Measurements from ENCODE around the gene FARP2. TPM values are rescaled to one million over a fixed set of nuclear protein-coding genes. Genes with fewer than 3 reads are reported as not detected.
"Not testable (repeated sequence)": the region's sequence is repeated elsewhere in the genome, so short reads cannot be mapped to it uniquely, and the experiment has no call there.

Gene FARP2
- total RNA-seq, 1 donor from 2014 or later, result 18.6 TPM

DNA sequence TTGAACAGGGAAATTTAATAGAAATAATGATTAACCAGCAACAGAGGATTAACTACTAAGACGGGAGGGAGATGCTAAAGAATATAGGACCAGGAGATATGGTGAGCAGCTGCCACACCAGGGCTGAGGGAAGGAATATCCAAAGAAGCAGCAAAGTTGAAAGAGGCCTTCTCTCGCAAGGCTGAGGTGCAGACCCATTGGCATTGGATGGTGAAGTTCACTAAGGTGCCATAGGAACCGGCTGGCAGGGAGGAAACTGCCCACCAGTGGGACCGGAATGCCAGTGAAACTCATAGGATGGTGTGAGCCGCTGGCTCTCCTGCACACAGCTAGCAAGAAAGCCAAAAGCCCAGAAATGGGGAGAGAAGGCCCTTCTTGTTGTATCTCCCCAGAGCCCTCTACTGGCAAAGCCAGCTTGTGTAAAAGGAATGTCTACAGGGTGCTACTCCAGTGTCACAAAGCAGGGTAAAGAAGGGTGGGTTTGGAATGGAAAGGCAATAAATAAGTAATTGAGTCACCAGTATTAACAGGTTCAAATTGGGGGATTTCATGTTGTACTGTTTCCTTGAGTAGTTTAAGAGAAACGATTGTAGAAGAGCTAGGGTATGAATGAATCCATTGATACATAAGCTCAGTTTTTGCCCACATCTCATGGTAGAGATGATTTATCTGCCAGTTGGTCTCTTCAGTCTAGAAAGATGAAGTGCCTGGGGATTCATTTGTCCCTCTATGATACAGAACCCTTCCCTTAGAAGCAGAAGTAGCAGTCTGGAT, 36.0 kb downstream of the FARP2 start:
- ATAC-seq (peak; percentile 28), DNase-seq (no peak)
- intact Hi-C loops (cut with micrococcal nuclease), result no loop called here

DNA sequence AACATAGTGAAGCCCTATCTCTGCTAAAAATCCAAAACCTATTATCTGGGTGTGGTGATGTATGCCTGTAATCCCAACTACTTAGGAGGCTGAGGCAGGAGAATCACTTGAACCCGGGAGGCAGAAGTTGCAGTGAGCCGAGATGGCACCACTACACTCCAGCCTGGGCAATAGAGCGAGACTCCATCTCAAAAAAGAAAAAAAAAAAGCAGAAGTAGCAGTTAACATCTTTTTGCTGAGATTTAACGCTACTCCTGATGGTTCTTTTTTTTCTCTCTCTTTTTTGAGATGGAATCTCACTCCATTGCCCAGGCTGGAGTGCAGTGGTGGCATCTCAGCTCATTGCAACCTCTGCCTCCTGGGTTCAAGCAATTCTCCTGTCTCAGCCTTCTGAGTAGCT, 36.7 kb downstream of the FARP2 start:
- ATAC-seq; DNase-seq; intact Hi-C loops (cut with micrococcal nuclease): not testable (repeated sequence)

DNA sequence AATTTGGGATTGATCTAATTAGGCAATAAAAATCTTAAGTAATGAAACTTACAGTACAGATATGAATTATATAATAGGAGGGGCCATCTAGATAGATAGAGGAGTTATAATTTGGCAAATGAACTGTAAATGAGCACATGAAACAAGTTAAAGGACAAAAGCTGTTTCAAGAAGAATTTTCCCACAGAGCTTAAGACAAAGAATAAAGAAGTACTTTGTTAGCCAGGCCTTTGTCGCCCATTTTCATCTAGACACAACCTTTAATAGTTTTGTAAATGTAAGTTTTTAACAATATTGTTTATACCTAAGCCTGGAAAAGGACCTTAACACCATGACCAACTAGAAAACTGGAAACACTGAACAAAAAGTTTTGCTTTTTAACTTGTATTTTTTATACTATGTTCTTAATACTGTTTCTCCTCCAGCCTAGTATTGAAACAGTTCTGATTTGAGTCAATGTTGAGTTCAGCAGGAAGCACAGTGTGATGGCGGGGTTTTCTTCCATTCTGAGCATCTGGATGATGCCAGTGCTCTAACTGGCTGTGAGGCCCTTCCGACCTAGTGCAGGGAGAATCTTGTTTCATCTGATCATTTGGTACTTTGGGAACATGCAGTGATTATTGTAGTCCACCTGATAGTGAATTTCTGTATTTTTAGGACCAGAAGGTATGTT, 37.6 kb downstream of the FARP2 start:
- intact Hi-C loops (cut with micrococcal nuclease), result no loop called here
- DNase-seq (no peak), ATAC-seq (no peak)

DNA sequence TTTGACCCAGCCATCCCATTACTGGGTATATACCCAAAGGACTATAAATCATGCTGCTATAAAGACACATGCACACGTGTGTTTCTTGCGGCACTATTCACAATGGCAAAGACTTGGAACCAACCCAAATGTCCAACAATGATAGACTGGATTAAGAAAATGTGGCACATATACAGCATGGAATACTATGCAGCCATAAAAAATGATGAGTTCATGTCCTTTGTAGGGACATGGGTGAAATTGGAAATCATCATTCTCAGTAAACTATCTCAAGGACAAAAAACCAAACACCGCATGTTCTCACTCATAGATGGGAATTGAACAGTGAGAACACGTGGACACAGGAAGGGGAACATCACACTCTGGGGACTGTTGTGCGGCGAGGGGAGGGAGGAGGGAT, 40.7 kb downstream of the FARP2 start:
- ATAC-seq; DNase-seq; intact Hi-C loops (cut with micrococcal nuclease): not testable (repeated sequence)

DNA sequence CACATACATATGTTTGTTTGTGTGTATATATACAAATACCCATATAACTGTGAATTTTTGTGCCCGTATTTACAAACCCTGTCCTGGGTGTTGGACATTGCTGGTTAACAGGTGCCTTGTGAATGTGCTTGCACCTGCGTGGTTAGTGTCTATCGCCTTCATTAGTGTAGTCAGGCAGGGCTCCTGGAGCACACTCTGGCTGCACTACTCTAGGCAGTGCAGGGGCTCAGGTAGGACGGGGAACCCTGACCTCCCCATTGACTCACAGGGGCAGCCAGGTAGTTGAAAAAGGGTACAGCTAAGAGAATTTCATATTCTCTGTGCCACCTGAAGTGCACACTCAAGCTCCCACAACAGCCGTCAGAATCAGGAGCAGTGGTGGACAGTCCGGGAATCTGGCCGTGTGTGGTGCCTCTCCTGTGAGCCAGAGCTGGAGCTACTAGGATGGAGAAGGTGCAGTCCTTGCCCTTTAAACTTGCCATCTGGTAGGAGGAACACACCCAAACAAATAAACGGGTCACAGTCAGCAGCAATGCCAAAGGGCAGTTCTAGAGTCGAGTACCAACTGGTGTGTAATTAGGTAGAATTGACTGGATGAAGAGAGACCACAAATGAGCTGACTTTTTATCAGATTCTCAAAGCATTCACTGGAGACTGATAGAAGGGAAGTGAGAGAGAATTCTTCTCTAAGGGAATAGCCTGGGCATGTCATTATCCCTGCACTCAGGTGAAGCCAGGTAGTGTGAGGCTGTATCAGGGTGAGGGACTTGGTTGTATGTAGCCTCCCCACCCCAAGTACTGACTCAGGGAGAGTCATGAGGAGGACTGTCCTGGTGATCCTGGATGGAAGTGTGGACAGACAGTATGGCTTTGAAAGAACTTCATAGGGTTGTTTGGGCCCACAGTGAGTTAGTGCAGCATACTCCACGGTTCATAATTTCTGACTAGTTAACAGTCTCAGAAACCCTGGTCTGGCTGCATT, 44.1 kb downstream of the FARP2 start:
- intact Hi-C loops (cut with micrococcal nuclease), result no loop called here
- DNase-seq, result no peak
- ATAC-seq, result no peak

DNA sequence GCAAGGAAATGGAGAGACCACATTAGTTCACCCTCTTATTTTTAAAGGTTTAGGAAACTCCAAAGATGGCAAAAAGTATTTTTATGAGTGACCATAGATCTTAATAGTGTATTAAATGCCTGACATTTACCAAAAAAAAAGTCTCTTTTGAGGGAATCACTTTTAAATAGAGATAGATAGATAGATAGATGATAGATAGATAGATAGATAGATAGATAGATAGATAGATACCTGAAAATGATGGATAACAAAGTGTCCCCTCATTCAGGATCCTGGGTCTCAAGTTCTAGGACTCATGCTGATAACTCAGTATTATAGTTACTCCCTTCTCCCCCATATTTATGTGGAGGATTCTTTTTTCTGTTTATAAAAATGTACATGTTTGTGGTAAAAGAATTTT, 52.8 kb downstream of the FARP2 start:
- DNase-seq, result no peak
- intact Hi-C loops (cut with micrococcal nuclease), result no loop called here
- ATAC-seq, result no peak

DNA sequence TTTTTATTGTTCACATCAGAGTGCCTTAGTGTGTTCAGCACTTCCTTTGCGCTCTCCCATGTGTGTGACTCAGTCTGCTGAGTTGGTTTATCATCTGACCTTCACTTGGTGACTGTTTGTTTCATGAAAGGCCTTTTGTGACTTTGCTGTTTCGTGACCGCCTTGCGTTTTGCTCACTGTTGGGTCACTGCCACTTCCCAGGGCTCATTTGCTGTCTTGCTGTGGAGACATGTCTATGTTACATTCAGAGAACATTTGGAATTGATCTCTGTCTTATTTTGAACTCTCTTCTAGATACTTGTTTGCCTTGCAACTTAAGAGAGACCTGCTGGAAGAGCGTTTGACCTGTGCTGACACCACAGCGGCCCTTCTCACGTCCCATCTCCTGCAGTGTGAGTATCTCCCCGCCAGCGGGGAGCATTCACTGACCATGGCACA, 54.7 kb downstream of the FARP2 start:
- ATAC-seq, result no peak
- no peak for DNase-seq
- intact Hi-C loops (cut with micrococcal nuclease), result no loop called here

DNA sequence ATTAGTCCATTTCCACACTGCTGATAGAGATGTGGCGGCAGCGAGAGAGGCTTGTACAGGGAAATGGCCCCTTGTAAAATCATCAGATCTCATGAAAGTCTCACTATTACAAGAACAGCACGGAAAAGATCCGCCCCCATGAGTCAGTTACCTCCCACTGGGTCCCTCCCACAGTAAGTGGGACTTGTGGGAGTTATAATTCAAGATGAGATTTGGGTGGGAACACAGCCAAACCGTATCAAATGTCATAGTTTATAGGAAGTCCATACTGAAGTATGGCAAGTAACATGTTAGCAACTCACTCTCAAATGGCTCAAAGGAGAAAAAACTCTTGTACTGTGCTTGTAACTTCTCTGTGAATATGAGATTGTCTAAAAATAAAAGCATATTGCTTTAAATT, 56.1 kb downstream of the FARP2 start:
- no peak for DNase-seq
- no peak for ATAC-seq
- intact Hi-C loops (cut with micrococcal nuclease), result no loop called here

DNA sequence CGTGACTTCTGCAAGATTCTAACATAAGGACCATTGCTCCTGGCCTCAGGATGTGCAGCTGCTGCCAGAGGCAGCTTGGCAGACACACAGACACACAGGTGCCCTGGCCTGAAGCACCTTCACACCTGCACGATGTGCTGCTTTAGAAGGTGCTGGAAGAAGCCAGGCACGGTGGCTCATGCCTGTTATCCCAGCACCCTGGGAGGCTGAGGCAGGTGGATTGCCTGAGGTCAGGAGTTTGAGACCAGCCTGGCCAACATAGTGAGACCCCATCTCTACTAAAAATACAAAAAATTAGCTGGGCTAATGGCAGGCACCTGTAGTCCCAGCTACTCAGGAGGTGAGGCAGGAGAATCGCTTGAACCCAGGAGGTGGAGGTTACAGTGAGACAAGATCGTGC, 57.4 kb downstream of the FARP2 start:
- DNase-seq; intact Hi-C loops (cut with micrococcal nuclease); ATAC-seq: not testable (repeated sequence)

DNA sequence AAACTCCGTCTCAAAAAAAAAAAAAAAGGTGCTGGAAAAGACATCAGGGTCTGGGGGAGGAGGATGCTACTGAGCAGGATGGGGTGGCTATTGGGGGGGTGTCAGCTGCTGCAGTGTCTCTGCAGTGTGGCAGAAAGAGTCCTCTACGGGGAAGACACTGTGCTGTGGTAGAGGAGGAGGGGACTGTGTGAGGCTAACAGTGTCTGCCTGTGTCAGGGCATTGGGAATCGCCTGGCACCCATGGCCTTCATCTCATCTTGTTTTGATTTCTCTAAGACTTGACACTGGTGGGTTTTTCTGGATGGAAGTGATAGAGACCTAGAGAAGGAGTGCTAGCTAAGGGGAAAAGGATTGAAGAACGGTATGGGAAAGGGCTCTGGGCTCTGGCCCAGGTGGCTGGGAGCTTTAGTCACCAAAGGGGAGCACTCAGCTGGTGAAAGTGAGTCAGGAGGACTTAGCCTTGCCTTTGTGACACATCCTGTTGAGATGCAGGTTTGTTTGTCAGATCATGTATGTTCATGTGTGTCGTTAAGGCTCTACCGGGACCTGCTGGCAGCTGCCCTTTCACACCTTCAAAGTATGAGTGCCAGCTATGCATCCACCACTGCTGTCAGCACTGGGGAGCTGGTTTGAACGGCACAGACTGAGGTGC, 58.0 kb downstream of the FARP2 start:
- intact Hi-C loops (cut with micrococcal nuclease), result no loop called here
- DNase-seq, result no peak
- ATAC-seq, result no peak

DNA sequence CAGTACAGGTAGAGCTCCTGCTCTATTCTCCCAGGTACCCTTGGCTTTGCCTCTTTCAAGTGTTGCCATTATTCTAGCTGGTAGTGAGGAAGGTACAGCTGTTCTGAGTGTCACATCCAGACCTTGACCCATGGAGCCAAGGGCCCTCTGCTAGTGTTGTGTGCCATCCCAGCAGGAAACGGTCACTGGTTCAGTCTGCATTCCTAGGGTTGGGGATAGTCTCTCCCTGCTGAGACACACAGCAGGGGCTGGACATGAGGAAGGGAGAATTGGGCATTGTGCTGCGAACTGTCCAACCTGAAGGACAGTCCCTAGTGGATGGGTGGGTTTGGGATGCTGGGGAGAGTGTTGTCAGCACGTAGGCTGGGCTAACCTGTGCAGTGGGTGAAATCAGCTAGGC, 59.1 kb downstream of the FARP2 start:
- intact Hi-C loops (cut with micrococcal nuclease), result no loop called here
- ATAC-seq (no peak), DNase-seq (no peak)

DNA sequence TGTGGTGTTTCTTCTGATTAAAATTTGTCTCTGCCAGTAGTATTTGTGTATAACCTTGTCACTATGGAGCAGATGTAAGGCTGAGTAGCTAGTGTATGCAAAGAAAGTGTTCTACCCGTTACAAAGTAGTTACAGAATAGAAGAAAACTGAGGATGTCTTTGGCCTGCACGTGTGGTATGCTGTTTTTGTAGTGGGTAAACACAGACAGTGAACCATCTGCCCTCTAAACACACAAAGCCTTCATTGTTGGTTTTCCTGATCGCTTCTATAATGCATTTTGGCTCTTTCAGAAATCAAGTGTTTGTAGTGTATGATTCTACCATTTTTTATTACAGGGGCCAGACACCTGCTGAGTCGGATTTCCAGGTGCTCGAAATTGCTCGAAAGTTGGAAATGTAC, 61.5 kb downstream of the FARP2 start:
- intact Hi-C loops (cut with micrococcal nuclease), result no loop called here
- no peak for DNase-seq

DNA sequence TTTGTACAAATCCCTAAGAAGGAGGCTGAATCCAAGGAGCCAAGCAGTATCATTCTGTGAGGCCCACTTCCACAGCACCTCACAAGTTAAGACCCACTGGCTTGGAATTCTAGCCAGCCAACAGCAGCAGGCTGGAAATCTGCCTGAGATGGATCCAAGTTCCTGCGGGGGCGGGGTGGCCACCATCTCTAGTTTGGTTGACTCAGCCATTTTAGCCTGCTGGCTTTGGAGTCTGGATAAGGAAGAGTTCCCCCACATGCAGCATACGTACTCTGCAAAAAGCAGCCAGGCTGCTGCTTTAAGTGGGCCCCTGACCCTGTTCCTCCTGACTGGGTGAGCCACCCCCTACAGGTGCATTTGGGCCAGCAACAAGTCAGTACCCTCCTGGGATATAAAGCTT, 65.2 kb downstream of the FARP2 start:
- ATAC-seq, result no peak
- intact Hi-C loops (cut with micrococcal nuclease), result no loop called here
- no peak for DNase-seq

More for the DNA sequence above, 61.5 kb downstream of the FARP2 start:
- no peak for ATAC-seq

DNA sequence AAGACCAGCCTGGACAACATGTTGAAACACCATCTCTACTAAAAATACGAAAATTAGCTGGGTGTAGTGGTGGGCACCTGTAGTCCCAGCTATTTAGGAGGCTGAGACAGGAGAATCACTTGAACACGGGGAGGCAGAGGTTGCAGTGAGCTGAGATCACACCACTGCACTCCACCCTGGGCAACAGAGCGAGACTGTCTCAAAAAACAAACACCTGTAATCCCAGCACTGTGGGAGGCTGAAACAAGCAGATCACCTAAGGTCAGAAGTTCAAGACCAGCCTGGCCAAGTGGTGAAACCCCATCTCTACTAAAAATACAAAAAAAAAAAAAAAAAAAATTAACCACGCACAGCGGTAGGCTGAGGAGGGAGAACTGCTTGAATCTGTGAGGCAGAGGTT, 65.9 kb downstream of the FARP2 start:
- ATAC-seq; DNase-seq; intact Hi-C loops (cut with micrococcal nuclease): not testable (repeated sequence)

DNA sequence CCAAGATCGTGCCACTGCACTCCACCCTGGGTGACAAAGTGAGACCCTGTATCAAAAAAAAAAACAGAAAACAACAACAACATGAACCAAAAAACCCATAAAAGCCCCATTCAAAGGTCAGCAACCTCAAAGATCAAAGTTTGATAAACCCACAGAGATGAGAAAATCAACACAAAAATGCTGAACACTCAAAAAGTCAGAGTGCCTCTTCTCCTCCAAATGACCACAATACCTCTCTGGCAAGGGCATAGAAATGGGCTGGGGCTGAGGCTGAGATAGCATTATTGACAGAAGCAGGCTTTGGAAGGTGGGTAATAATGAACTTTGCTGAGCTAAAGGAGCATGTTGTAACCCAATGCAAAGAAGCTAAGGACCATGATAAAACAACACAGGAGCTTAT, 66.3 kb downstream of the FARP2 start:
- no peak for DNase-seq
- intact Hi-C loops (cut with micrococcal nuclease), result no loop called here
- ATAC-seq, result no peak

DNA sequence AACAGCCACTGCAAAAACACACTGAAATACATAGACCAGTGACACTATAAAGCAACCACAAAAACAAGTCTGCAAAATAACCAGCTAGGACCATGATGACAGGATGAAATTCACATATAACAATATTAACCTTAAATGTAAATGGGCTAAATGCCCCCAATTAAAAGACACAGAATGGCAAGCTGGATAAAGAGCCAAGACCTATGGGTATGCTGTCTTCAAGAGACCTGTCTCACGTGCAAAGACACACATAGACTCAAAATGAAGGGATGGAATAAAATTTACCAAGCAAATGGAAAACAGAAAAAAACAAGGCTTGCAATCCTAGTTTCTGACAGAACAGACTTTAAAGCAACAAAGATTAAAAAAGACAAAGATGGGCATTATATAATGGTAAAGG, 67.4 kb downstream of the FARP2 start:
- DNase-seq; ATAC-seq; intact Hi-C loops (cut with micrococcal nuclease): not testable (repeated sequence)

DNA sequence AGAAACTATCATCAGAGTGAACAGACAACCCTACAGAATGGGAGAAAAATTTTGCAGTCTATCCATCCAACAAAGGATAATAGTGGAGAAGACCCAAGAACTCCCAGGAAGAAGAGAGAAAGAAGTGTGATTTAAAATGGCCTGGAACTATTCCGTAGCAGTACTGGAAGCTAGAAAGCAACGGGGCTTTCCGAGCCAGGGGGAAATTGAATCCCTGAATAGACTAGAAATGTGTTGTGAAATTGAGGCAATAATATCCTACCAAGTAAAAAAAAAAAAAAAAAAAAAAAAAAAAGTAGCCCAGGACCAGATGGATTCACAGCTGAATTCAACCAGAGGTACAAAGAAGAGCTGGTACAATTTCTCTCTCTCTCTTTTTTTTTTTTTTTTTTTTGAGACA, 69.3 kb downstream of the FARP2 start:
- ATAC-seq (no peak), DNase-seq (no peak)
- intact Hi-C loops (cut with micrococcal nuclease), result no loop called here

DNA sequence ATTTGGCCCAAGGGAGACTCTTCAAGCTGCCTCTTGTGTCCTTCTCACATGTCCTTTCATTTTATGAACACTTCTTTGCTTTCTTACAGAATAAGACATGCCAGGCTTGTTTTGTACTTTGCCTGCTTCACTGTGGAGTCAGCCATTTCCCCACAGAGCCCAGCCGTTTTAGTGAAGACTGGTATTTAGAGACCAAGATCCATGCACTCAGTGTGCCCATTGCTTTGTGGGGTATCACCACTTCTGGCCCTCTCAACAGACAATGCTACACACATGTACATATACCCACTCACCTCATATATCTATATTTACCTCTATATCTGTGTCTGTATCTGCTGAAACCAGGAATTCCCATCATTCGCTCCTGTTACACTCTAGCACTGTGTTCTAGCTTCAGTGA, 74.1 kb downstream of the FARP2 start:
- DNase-seq (no peak), ATAC-seq (no peak)
- intact Hi-C loops (cut with micrococcal nuclease), result no loop called here

DNA sequence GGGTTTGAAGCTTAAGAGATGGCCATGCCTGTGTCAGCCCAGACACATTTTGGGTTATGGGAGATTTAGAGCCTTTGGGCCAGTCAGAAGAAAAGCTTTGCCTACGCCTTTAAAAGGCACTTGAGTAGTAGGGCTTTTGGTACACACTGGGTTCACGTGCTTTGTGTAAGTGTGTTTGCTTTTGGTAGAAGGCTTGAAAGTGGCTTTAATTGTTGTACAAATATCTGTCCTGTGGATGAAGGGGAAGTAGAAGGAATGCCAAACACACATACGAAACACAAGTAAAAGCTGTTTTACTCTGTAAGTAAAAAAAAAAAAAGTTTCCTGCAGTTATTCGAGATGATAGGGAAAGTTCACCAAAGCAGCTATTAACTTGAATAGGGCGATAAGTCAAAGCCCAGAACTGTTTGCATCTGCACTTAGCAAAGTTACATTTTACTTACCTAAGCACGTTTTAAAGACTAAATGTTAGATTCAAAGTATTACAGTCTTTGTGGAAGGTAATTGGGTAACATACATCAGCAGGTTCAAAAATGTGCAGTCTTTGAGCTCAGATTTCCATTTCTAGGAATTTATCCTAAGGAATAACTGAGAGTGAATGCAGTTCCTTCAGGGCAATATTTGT, 76.9 kb downstream of the FARP2 start:
- intact Hi-C loops (cut with micrococcal nuclease), result no loop called here
- ATAC-seq (no peak), DNase-seq (no peak)
